ENCODE measurements around the gene MAGI1.

DNA sequence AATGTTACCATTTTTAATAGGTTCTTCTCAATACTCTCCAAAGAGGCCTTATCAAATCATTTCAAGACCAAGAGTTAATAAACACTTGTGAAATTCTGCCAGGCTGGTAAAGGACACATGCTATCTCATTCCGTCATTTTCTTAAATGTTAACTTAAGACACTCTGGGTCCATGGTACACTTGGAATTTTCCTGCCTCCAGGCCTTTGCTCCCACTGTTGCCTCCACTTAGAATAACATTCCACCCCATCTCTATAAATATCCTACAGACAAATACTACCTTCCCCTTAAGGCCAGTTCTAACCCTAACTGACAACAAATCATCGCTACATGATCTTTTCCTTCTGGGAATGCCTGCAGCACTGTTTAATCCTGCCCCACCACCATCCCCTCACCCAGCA, 24.1 kb downstream of the MAGI1 start:
- TF ChIP-seq, protein P1, sequence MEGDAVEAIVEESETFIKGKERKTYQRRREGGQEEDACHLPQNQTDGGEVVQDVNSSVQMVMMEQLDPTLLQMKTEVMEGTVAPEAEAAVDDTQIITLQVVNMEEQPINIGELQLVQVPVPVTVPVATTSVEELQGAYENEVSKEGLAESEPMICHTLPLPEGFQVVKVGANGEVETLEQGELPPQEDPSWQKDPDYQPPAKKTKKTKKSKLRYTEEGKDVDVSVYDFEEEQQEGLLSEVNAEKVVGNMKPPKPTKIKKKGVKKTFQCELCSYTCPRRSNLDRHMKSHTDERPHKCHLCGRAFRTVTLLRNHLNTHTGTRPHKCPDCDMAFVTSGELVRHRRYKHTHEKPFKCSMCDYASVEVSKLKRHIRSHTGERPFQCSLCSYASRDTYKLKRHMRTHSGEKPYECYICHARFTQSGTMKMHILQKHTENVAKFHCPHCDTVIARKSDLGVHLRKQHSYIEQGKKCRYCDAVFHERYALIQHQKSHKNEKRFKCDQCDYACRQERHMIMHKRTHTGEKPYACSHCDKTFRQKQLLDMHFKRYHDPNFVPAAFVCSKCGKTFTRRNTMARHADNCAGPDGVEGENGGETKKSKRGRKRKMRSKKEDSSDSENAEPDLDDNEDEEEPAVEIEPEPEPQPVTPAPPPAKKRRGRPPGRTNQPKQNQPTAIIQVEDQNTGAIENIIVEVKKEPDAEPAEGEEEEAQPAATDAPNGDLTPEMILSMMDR (IDR thresholded peaks at IDR 0.05) = no peak
- no peak for TF ChIP-seq POLR2A (IDR thresholded peaks at IDR 0.05)

All from lower leg skin (tissue), 3 donors.